Tibial artery (tissue), 4 donors: Measurements from ENCODE around the gene CORO2A.
A peak's percentile ranks its signal among the peaks of the same experiment; 100 is the strongest.
"Not testable (repeated sequence)": the region's sequence is repeated elsewhere in the genome, so short reads cannot be mapped to it uniquely, and the experiment has no call there.

Source experiments
- DNase-seq, 2 donors: peaks; one replicate each; pipeline ENCODE4 v3.0.0-alpha.2; 2019
- H3K27ac ChIP-seq, 2 donors: fragments of 200-600 bp; sonication (generic) in 1 of 2; 1 replicate in 1 of 2; 2 replicates in 1 of 2; pipeline ENCODE4 v1.5.1; 2018 to 2019; ENCODE audit warnings: mild to moderate bottlenecking in 1 of 2
- H3K27me3 ChIP-seq, 2 donors: fragments of 200-600 bp; sonication (generic) in 1 of 2; one replicate each; pipeline versions ENCODE4 v1.5.1 to v1.6.0; 2016 to 2019
- H3K36me3 ChIP-seq, 3 donors: fragments of 200-600 bp; sonication (generic) in 2 of 3; one replicate each; pipeline ENCODE4 v1.5.1; 2016 to 2019; ENCODE audit warnings: mild to moderate bottlenecking in 2 of 3
- H3K4me1 ChIP-seq, 4 donors: fragments of 200-600 bp; sonication (generic) in 2 of 4; 1 replicate in 3 of 4; 2 replicates in 1 of 4; pipeline ENCODE4 v1.5.1; 2016 to 2019
- H3K4me3 ChIP-seq, 2 donors: fragments of 200-600 bp; sonication (generic) in 1 of 2; 1 replicate in 1 of 2; 2 replicates in 1 of 2; pipeline ENCODE4 v1.5.1; 2018 to 2019; ENCODE audit warnings: mild to moderate bottlenecking in 2 of 2
- H3K9me3 ChIP-seq, 3 donors: fragments of 200-600 bp; sonication (generic) in 1 of 3; one replicate each; pipeline ENCODE4 v1.5.1; 2016 to 2019
- intact Hi-C: fragments of 100-400 bp; cut with DNase I; formaldehyde crosslinking; loops from one replicate; pipeline ENCODE4 v1.15.0; 2023; ENCODE audit warnings: low total_unique reads
- TF ChIP-seq, protein P1 (sequence below), 2 experiments: fragments of 200-600 bp in 1 of 2; fragments of 450-650 bp in 1 of 2; IDR thresholded peaks; one replicate each; pipeline ENCODE4 v1.5.1; 2017 to 2019; ENCODE audit warnings: antibody characterized with exemption in 2 of 2, mild to moderate bottlenecking in 1 of 2, moderate library complexity in 1 of 2

The CORO2A gene

DNA sequence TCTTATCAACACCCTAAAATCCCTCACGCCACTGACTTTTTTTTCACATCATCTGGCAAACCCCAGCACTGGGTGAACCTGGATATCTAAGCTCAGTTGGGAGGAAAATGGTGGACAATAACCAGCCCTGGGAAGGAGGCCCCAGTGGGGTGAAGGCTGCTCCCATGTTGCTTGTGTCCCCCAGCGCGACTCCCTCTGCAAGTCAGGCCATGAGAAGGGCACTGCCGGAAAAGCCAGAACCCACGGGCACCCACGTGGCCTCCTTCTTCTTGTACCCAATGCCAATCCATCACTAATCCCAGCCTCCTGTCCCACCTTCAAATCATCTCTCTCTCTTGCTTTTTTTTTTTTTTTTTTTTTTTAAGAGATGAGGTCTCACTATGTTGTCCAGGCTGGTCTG, 11.4 kb downstream of the CORO2A start:
- Histone ChIP-seq H3K4me3 (no peak overlapping the region), H3K27me3 (no peaks in the 10 kb centered on the region), H3K36me3 (no peaks in the 10 kb centered on the region), H3K4me1 (no peaks in the 10 kb centered on the region), H3K27ac (no peak overlapping the region), H3K9me3 (no peaks in the 10 kb centered on the region)
- TF ChIP-seq, protein P1, sequence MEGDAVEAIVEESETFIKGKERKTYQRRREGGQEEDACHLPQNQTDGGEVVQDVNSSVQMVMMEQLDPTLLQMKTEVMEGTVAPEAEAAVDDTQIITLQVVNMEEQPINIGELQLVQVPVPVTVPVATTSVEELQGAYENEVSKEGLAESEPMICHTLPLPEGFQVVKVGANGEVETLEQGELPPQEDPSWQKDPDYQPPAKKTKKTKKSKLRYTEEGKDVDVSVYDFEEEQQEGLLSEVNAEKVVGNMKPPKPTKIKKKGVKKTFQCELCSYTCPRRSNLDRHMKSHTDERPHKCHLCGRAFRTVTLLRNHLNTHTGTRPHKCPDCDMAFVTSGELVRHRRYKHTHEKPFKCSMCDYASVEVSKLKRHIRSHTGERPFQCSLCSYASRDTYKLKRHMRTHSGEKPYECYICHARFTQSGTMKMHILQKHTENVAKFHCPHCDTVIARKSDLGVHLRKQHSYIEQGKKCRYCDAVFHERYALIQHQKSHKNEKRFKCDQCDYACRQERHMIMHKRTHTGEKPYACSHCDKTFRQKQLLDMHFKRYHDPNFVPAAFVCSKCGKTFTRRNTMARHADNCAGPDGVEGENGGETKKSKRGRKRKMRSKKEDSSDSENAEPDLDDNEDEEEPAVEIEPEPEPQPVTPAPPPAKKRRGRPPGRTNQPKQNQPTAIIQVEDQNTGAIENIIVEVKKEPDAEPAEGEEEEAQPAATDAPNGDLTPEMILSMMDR (IDR thresholded peaks at IDR 0.05): no peak
- intact Hi-C loops: no loop called here
- DNase-seq: no peak

DNA sequence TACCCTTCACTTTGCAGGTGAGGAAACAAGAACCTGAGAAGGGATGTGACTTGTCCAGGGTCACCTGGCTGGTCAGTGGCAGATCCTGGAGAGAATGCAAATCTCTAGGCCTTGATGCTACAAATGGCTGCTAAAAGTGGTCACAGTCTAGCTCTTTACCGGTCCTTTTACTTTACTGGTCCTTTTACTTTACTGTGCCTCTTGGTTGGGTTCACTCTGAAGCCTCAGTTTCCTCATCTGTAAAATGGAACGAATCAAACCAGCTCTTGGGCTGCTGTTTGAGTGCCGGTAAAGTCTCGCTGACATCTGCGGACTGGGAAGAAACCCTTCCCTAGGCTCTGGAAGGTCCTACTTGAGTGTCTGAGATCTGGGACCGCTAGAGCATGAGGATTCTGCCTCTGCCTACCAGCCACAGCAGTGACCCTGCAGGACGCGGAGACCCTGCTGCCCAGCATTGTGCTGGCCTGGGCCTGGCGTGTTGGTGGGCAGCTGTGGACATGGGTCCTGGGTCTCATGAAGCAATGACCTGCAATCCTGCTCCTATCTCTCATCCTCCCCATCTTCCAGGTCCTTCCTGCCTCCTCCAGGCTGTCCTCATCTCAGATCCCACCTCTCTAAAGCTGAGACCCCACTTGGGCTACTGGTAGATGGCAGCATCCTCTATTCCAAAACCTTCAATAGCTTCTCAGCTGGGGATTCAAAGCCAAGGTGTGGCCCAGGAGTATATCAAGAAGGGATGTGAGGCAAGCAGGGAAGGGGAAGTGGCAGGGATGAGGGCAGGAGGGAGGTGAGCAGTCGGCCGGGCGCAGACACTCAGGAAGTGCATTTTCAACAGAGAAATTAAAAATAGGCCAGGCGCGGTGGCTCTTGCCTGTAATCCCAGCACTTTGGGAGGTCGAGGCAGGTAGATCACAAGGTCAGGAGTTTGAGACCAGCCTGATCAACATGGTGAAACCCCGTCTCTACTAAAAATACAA, 13.3 kb downstream of the CORO2A start:
- Histone ChIP-seq H3K9me3 (no peaks in the 10 kb centered on the region), H3K4me1 (no peaks in the 10 kb centered on the region), H3K36me3 (no peaks in the 10 kb centered on the region), H3K27ac (no peak overlapping the region), H3K4me3 (no peak overlapping the region), H3K27me3 (no peaks in the 10 kb centered on the region)
- TF ChIP-seq, protein P1 (IDR thresholded peaks at IDR 0.05): no peak
- intact Hi-C loops: no loop called here
- no peak for DNase-seq

DNA sequence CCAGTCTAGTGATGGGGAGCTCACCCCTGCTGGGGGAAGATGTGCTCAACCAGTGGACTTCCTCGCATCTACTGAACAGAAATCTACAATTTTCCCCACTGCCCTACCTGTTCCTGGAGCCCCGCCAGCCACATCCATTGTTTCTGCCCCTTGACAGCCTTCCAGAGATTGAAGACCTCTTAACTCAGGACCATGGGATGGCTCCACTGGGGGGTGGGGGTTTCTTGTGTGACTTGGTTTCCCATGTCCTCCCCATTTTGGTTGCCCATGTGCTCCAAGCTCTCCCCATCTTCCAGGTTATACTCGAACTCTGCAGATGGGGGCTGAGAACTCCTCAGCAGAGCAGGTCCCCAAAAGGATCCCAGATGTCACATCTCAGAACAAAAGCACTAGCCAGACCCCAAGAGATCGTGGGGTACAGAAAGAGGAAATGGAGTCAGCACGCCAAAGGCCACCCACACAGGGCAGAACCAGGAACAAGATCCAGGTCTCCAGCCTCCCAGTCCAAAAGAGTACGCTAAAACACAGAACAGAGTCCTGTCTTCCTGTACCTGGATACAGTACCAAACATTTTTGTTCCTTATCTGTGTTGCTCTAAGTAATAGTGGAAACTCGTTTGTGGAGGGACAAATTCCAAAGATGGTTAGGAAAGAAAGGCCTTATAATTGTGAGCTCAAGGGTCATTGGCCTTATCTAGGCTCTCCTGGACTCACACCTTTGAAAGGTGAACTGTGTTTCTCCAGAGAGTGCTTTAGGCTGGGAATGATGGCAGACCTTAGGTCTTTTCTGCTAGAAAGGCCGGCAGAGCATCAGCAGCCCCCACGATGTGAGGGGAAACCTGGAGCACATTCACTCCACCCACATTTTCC, 15.8 kb downstream of the CORO2A start:
- no peaks in the 10 kb centered on the region for H3K36me3 ChIP-seq
- TF ChIP-seq, protein P1 (IDR thresholded peaks at IDR 0.05): no peak
- no peaks in the 10 kb centered on the region for H3K4me1 ChIP-seq
- intact Hi-C loops: no loop called here
- H3K27ac ChIP-seq: no peak overlapping the region
- H3K4me3 ChIP-seq: no peak overlapping the region
- DNase-seq: peak in 1 of 2 donors; percentile 37
- no peaks in the 10 kb centered on the region for H3K9me3 ChIP-seq
- peaks cover 0 to 4% of the 10 kb centered on the region in 2 donors for H3K27me3 ChIP-seq

DNA sequence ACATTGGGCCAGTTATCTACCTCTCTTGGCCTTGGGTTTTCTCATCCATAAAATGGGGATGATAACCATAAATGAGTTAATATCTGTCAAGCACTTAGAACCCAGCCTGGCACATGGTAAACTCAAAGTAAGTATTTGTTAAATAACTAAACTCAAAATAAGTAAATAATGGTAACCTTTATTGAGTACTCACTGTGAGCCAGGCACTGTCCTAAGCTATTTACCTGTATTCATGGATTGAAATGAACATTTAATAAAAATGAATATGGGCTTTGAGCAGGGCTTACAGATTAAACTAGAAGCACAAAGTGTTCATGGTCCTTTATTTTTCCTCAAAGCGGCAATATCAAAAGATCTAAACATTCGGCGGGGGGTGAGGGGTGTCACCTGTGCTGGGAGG, 16.7 kb downstream of the CORO2A start:
- Histone ChIP-seq H3K4me1 (no peaks in the 10 kb centered on the region), H3K27me3 (peaks cover 0 to 13% of the 10 kb centered on the region in 2 donors), H3K9me3 (no peaks in the 10 kb centered on the region), H3K27ac (no peak overlapping the region), H3K4me3 (no peak overlapping the region), H3K36me3 (no peaks in the 10 kb centered on the region)
- TF ChIP-seq, protein P1 (IDR thresholded peaks at IDR 0.05): no peak
- intact Hi-C loops: no loop called here
- DNase-seq: peak in 1 of 2 donors; percentile 10

DNA sequence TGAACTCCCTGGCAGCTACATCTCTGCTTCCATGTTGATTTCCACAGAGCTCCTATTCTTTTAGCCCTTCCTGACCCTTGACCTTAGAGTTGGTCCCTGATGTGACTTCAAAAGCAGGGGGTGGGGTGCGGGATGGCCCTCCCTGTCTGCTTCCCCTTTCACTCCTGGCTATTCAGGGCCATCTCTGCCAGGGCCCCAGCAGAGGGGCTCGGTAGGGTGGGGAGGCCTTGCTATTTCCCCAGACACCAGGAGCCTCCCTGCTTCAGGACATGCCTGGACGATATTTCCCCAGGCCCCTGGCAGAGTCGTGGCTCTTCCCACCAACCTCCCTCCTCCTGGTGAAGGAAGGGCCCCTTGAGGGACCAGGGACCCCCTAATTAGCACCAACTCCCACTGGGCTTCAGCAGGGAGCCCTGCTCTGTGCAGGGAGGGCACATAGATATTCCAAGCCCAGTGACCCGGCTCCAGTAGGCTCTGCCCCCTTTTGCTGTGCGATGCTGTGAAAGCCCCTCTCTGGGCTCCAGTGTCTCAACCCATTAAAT, 17.3 kb downstream of the CORO2A start:
- Histone ChIP-seq H3K27ac (no peak overlapping the region), H3K4me1 (no peaks in the 10 kb centered on the region), H3K9me3 (no peaks in the 10 kb centered on the region), H3K4me3 (no peak overlapping the region), H3K27me3 (peaks cover 0 to 14% of the 10 kb centered on the region in 2 donors), H3K36me3 (no peaks in the 10 kb centered on the region)
- no peak for DNase-seq
- TF ChIP-seq, protein P1 (IDR thresholded peaks at IDR 0.05): no peak
- intact Hi-C loops: no loop called here

DNA sequence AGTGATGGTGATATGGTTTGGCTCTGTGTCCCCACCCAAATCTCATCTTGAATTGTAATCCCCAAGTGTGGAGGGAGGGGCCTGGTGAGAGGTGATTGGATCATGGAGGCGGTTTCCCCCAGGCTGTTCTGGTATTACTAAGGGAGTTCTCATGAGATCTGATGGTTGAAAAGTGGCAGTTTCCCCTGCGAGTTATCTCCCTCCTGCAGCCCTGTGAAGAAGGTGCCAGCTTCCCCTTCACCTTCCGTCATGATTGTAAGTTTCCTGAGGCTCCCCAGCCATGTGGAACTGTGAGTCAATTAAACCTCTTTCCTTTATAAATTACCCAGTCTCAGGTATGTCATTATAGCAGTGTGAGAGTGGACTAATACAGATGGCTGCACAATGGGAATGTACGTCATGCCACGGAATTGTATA, 17.9 kb downstream of the CORO2A start:
- DNase-seq, intact Hi-C loops, H3K4me1 ChIP-seq, H3K4me3 ChIP-seq, H3K9me3 ChIP-seq, H3K27ac ChIP-seq, H3K36me3 ChIP-seq: not testable (repeated sequence)
- peaks cover 0 to 14% of the 10 kb centered on the region in 2 donors for H3K27me3 ChIP-seq
